D721Med (cell line): ENCODE results near the gene NANOS3.
"Not testable (repeated sequence)": the region's sequence is repeated elsewhere in the genome, so short reads cannot be mapped to it uniquely, and the experiment has no call there.

Source experiments
- DNase-seq: peaks from one replicate; pipeline ENCODE4 v3.0.0; 2011; ENCODE audit warnings: low spot score; ENCODE audit not compliant: insufficient read length
- FAIRE-seq: peaks from 2 replicates; lab custom pipeline; 2011; peaks lifted over from hg19 to GRCh38; lab: Jason Lieb, UNC
- TF ChIP-seq, protein P1 (sequence below): IDR thresholded peaks from 2 replicates; pipeline ENCODE4 v1.5.1; 2012; ENCODE audit warnings: mild to moderate bottlenecking, control low read depth; ENCODE audit not compliant: insufficient read depth; ENCODE audit errors: missing control alignments

Gene NANOS3

DNA sequence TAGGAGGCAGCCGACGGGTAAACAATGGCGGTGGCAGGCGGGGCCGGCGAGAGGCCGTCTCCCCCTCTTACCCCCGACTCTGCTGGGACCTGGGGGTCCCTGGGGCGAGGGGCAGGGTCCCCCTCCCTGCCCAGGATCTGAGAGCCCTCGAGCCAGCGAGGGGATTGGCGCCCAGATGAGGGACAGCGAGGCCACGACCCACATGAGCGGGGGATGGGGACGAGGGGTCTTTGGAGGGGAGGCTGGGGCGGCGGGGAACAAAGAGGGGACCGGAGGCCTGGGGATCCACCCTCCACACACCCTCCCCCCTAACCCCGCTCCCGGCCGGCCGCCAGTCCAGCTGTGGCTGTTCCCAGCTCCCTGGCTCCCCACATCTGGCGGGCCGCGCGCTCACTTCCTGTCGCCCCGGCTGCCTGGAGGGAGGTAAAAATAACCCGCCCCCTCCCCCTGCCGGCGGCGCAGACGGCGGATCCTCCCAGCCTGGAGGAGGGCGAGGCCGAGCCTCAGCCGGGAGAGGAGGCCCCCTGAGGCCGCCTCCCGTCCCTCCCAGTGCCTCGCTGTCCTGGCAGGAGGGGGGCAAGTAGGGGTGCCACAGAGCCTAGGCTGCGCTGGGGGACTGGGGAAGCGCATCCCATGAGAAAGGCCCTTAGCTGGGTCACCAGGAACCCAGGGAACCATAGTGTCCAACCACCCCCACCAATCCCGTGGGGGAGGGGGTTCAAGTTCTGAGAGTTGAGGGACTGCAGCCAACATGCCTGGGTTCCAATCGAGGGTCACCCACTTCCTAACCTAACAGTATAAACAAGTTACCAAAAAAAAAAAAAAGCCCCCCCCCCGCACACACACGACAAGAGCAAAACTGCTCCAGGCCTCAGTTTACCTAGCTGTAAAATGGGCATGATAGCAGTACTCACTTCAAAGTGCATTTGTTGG is 29.3 kb upstream of the NANOS3 start:
- FAIRE-seq (no peak), DNase-seq (no peak)
- TF ChIP-seq, protein P1, sequence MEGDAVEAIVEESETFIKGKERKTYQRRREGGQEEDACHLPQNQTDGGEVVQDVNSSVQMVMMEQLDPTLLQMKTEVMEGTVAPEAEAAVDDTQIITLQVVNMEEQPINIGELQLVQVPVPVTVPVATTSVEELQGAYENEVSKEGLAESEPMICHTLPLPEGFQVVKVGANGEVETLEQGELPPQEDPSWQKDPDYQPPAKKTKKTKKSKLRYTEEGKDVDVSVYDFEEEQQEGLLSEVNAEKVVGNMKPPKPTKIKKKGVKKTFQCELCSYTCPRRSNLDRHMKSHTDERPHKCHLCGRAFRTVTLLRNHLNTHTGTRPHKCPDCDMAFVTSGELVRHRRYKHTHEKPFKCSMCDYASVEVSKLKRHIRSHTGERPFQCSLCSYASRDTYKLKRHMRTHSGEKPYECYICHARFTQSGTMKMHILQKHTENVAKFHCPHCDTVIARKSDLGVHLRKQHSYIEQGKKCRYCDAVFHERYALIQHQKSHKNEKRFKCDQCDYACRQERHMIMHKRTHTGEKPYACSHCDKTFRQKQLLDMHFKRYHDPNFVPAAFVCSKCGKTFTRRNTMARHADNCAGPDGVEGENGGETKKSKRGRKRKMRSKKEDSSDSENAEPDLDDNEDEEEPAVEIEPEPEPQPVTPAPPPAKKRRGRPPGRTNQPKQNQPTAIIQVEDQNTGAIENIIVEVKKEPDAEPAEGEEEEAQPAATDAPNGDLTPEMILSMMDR: no peak

DNA sequence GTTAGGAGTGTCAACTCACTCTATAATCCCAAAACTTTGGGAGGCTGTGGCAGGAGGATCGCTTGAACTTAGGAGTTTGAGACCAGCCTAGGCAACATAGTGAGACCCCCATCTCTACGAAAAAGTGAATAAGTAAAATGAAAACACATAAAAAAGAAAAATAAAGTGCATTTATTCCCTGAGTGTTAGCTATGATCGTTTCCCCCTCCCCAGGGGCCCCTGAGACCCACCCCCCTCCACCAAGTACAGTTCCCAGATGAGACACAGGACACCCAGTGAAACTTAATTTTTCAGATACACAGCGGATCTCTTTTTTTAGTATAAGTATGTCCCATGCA is 28.6 kb upstream of the NANOS3 start:
- FAIRE-seq: no peak
- no peak for DNase-seq
- TF ChIP-seq, protein P1: no peak

DNA sequence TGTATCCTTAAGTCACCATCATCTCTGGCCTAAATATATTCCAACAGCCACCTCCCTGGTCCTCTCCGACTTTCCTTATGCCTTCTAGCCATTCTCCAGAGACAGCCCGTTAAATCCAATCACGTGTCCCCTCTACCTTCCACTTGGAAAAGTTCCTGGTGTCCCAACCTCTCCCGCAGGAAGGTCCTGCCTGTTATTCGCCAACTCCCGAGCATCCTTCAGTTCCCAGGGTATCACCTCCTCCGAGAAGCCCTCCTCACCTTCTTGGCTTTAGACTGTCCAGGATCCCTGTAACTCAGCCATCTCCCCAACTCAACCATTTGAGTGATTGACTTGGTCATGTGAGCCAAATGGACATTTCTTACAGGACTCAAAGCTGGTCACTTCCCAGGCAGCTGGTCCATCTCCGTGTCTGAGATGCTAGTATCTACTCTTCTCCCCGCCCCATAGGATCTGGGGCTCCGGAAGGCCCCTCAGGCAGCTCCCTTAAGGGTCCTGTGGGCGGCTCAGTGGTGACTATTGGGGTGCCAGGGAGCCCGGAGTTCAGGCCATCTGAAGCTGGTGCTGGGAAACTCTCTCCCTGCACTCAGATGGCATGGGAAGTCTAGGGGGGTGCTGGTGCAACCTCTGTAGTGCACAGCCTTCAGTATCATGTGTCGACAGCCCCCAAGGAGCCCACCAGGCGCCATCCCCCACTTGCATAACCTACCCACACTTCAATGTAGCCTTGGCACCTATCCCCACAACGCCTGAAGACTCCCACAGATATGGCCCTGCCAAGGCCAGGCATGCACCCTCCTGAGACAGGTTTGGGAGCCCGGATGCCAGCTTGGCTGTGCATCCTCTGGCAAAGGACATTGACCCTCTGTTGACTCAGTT is 27.9 kb upstream of the NANOS3 start:
- no peak for FAIRE-seq
- DNase-seq: no peak
- TF ChIP-seq, protein P1: no peak

DNA sequence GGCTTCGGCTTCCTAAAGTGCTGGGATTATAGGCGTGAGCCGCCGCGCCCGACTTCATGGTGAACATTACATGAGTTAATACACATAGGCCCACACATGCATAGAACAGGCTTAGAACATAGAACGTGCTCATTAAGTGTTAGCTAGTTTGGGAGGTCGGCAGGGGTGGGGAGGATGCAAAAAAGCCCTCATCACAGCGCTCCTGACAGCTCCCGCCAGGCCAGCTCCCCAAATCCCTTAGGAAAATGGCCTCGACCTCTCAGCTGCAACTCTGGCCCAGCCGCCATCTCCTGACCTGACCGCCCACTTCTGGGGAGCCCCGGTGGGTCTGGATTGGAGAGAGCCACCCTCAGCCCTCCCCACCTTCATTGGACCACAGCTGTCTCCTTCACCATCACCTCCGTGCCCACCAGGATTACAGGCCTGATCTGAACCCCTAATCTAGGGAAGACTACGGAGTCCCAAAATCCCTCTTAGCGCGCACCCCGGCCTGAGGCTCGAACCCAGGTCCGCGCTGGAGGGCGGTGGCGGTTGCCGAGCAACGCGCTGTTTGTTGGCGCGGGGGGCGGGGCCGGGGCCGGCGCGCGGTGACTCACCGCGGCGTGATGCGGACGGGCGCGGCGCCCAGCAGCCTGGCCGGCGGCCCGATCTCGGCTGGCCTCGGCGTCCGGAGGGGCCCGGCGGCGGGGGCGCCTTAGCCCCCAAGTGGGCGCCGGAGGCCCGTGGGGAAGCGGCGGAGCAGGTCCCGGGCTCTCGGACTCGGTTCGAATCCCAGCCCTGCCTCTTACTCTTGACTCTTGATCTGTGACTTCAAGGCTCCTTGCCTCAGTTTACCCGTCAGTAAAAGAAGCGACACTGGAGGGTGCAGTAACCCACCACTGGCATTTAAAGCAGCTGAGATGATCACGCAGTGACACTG is 26.7 kb upstream of the NANOS3 start:
- TF ChIP-seq, protein P1: no peak
- FAIRE-seq (no peak), DNase-seq (no peak)

DNA sequence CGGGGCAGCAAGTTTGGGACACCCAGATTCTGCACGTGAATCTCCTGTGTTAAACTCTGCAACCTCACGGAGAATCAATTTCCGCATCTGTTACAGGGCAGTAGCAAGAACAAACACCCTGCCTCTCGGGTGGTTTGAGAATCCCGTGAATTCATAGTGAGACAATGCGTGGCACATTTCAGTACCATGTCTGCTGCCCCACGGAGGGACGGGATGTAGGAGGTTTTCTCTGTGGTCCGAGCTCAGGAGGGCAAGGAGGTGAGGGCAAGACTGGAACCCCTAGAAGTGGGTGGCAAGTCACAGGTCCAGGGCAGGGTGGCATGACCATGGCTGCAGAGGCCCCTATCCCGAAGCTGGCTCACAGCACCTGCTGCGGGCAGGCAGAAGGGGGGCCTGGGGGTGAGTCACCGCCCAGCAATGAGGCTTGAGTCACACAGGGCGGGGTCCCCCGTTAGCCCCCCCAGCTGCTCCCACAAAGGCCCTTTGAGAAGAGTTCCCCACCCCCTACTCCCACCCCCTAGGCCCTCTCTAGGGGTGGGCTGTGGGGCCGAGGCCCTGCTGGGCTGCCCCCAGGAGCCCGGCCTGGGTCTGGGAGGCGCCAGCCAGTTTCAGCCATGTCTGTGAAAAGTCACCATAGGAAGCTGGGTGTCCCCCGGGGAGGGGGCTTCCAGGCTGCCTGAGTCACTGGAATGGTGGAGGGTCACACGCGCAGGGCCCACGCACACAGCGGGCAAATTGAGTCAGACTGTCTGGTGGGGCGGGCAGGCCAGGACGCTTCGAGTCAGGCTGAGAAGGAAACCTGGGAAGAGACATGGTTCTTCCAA is 25.8 kb upstream of the NANOS3 start:
- TF ChIP-seq, protein P1: no peak
- DNase-seq (no peak), FAIRE-seq (no peak)

DNA sequence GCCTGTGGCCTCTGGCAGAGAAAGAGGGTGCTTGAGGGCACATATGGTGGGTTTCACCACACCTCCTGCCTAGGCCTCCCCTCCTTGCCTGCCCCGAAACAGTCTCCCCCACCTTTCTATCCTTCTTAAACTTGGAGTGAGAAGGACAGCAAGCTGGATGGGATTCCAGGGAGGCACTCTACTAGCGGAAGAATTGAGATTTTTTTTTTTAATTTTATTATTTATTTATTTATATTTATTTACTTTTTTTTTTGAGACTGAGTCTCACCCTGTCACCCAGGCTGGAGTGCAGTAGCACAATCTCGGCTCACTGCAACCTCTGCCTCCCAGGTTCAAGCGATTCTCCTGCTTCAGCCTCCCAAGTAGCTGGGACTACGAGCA is 25.2 kb upstream of the NANOS3 start:
- not testable (repeated sequence) for FAIRE-seq, DNase-seq

DNA sequence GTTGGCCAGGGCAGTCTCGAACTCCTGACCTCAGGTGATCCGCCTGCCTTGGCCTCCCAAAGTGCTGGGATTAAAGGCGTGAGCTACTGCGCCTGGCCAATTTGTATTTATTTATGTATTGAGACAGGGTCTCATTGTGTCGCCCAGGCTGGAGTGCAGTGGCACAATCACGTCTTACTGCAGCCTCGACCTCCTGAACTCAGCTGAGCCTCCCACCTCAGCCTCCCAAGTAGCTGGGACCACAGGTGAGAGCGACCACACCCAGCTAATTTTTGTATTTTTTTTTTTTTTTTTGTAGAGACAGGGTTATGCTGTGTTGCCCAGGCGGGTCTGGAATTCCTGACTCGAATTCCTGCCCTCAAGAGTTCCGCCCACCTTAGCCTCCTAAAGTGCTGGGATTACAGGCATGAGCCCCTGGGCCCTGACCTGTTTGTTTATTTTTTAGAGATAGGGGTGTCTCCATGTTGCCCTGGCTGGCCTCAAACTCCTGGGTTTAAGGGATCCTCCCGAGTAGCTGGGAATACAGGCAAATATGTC is 24.7 kb upstream of the NANOS3 start:
- DNase-seq: not testable (repeated sequence)

More for the DNA sequence above, 24.7 kb upstream of the NANOS3 start:
- not testable (repeated sequence) for FAIRE-seq
